ENCODE data around the gene UACA. TPM values are rescaled to one million over a fixed set of nuclear protein-coding genes. Genes with fewer than 3 reads are reported as not detected.

UACA gene
- total and polyA plus RNA-seq, 4 donors, result 9.2 to 195 (median 37.9) TPM

DNA sequence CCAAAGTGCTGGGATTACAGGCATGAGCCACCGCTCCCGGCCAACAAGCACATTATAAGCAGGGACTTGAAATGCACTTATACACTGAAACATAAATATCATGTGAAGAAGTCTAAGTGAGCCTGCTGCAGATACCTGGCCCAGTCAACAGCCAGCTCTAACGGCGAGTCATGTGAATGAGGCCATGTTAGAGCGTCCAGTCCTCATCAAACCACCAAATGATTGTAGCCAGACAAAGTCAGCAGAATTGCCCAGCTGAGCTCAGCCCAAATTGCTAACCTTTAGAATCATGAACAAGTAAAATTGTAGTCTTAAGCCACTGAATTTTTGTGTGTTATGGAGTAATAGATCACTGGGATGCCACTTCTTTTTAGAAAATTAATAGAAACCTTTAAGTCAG lies 37.8 kb upstream of the UACA start:
- H3K27me3 ChIP-seq (ENCODE audit: control insufficient read depth in 3 of 3, insufficient read depth in 3 of 3, low read length in 2 of 3), result peaks cover 0 to 12% (median 0%) of the 10 kb centered on the region in 3 donors
- ATAC-seq (ENCODE audit: insufficient read depth, low FRiP score), result no peak
- peaks cover 0 to 26% (median 14%) of the 10 kb centered on the region in 5 donors for H3K4me1 ChIP-seq (ENCODE audit: control insufficient read depth in 5 of 5, insufficient read depth in 5 of 5, low read length in 5 of 5)
- no peak overlapping the region for H3K4me3 ChIP-seq
- WGBS, 2 donors, result 79 to 88% methylated on average over 5 of the region's 5 CpGs
- H3K9me3 ChIP-seq (ENCODE audit: control insufficient read depth in 4 of 4, insufficient read depth in 3 of 4, low read length in 3 of 4), result peaks cover 0 to 2% (median 0%) of the 10 kb centered on the region in 4 donors
- H3K9ac ChIP-seq (ENCODE audit: insufficient read depth in 1 of 2, low read length in 2 of 2), result no peak overlapping the region
- DNase-seq, result no peak
- no peak overlapping the region for H3K27ac ChIP-seq (ENCODE audit: low read depth in 1 of 2, low read length in 1 of 2)
- no peaks in the 10 kb centered on the region for H3K36me3 ChIP-seq (ENCODE audit: control insufficient read depth in 4 of 4, insufficient read depth in 4 of 4, low read length in 4 of 4)
- TF ChIP-seq, protein P1, sequence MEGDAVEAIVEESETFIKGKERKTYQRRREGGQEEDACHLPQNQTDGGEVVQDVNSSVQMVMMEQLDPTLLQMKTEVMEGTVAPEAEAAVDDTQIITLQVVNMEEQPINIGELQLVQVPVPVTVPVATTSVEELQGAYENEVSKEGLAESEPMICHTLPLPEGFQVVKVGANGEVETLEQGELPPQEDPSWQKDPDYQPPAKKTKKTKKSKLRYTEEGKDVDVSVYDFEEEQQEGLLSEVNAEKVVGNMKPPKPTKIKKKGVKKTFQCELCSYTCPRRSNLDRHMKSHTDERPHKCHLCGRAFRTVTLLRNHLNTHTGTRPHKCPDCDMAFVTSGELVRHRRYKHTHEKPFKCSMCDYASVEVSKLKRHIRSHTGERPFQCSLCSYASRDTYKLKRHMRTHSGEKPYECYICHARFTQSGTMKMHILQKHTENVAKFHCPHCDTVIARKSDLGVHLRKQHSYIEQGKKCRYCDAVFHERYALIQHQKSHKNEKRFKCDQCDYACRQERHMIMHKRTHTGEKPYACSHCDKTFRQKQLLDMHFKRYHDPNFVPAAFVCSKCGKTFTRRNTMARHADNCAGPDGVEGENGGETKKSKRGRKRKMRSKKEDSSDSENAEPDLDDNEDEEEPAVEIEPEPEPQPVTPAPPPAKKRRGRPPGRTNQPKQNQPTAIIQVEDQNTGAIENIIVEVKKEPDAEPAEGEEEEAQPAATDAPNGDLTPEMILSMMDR (IDR thresholded peaks at IDR 0.05; ENCODE audit: control extremely low read depth, extremely low read depth), result no peak

DNA sequence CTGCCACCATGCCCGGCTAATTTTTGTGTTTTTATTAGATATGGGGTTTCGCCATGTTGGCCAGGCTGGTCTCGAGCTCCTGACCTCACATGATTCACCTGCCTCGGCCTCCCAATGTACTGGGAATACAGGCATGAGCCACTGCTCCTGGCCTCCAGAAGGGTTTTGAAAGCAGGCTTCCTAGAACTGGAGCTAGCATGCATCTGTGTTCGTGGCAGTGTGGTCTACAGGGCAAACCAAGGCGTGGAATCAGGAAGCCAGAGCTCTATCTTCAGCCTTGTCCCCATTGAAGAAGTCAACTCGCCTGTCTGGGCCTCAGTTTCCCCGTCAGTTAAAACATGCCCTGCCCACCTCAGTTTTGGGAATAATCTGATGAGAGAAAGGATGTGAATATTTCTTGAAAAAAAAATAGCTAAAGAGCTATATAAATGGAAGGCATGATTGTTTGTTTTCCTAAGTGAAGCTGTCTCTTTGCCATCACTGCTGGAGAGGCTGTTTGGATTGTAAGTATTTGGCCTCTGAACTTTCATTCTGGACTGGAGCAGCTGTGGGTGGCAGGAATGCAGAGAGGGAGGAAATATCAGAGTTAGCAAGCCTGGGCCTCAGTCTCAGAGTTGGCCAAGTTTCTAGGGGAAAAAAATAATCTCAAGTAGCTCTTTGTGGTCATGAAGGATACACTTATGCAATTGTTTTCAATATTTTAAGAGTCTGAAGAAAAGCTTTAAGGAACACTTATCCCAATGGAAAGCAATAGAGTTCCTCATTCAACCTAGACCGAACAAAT lies 36.5 kb upstream of the UACA start:
- H3K36me3 ChIP-seq (ENCODE audit: control insufficient read depth in 4 of 4, insufficient read depth in 4 of 4, low read length in 4 of 4), result no peaks in the 10 kb centered on the region
- TF ChIP-seq, protein P1 (IDR thresholded peaks at IDR 0.05; ENCODE audit: control extremely low read depth, extremely low read depth), result no peak
- DNase-seq (peak; percentile 89 to 98 (median 98)), ATAC-seq (ENCODE audit: insufficient read depth, low FRiP score) (peak; percentile 82)
- H3K9me3 ChIP-seq (ENCODE audit: control insufficient read depth in 4 of 4, insufficient read depth in 3 of 4, low read length in 3 of 4), result peaks cover 0 to 2% (median 0%) of the 10 kb centered on the region in 4 donors
- H3K27me3 ChIP-seq (ENCODE audit: control insufficient read depth in 3 of 3, insufficient read depth in 3 of 3, low read length in 2 of 3), result peaks cover 0 to 14% (median 0%) of the 10 kb centered on the region in 3 donors
- no peak overlapping the region for H3K4me3 ChIP-seq
- 68 to 81% methylated on average over 9 of the region's 9 CpGs for WGBS, 2 donors
- H3K27ac ChIP-seq (ENCODE audit: low read depth in 1 of 2, low read length in 1 of 2), result peak overlapping the region in 1 of 2 donors; percentile 83
- peaks cover 0 to 26% (median 14%) of the 10 kb centered on the region in 5 donors for H3K4me1 ChIP-seq (ENCODE audit: control insufficient read depth in 5 of 5, insufficient read depth in 5 of 5, low read length in 5 of 5)
- peak overlapping the region in 1 of 2 donors; percentile 50 for H3K9ac ChIP-seq (ENCODE audit: insufficient read depth in 1 of 2, low read length in 2 of 2)

DNA sequence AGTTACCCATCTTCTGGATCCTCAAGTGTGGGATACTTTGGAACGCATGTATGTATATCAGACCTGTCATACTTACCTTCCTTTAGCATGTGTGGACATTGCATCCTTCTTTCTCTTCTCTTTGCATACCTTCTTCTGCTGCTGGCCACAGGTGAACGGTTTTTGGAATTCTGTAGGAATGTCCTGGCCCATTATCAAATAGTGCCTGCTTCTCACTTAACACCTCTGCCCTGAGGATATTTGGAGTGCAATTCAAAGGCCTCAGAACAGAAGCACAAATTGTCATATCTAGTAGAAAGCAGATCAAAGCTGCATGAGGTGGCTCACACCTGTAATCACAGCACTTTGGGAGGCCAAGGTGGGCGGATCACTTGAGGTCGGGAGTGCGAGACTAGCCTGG lies 34.1 kb upstream of the UACA start:
- Histone ChIP-seq H3K36me3 (ENCODE audit: control insufficient read depth in 4 of 4, insufficient read depth in 4 of 4, low read length in 4 of 4) (no peaks in the 10 kb centered on the region), H3K27ac (ENCODE audit: low read depth in 1 of 2, low read length in 1 of 2) (no peak overlapping the region), H3K4me3 (no peak overlapping the region), H3K27me3 (ENCODE audit: control insufficient read depth in 3 of 3, insufficient read depth in 3 of 3, low read length in 2 of 3) (peaks cover 0 to 11% (median 0%) of the 10 kb centered on the region in 3 donors), H3K9ac (ENCODE audit: insufficient read depth in 1 of 2, low read length in 2 of 2) (no peak overlapping the region), H3K4me1 (ENCODE audit: control insufficient read depth in 5 of 5, insufficient read depth in 5 of 5, low read length in 5 of 5) (peaks cover 0 to 26% (median 14%) of the 10 kb centered on the region in 5 donors), H3K9me3 (ENCODE audit: control insufficient read depth in 4 of 4, insufficient read depth in 3 of 4, low read length in 3 of 4) (peaks cover 0 to 2% (median 0%) of the 10 kb centered on the region in 4 donors)
- 89 to 95% methylated on average over 5 of the region's 5 CpGs for WGBS, 2 donors
- TF ChIP-seq, protein P1 (IDR thresholded peaks at IDR 0.05; ENCODE audit: control extremely low read depth, extremely low read depth), result no peak
- ATAC-seq (ENCODE audit: insufficient read depth, low FRiP score) (no peak), DNase-seq (no peak)

Data from lung (tissue), 12 donors.